HG03066 (cell line): Measurements from ENCODE around the gene IFTAP.
A peak's percentile ranks its signal among the peaks of the same experiment; 100 is the strongest.
"Not testable (repeated sequence)": the region's sequence is repeated elsewhere in the genome, so short reads cannot be mapped to it uniquely, and the experiment has no call there.

Source experiments
- ATAC-seq: cut with Tn5 transposase; IDR thresholded peaks from one replicate; pipeline ENCODE4 v1.9.1; 2021; ENCODE audit warnings: low read depth; ENCODE audit not compliant: unreplicated experiment

The IFTAP gene

DNA sequence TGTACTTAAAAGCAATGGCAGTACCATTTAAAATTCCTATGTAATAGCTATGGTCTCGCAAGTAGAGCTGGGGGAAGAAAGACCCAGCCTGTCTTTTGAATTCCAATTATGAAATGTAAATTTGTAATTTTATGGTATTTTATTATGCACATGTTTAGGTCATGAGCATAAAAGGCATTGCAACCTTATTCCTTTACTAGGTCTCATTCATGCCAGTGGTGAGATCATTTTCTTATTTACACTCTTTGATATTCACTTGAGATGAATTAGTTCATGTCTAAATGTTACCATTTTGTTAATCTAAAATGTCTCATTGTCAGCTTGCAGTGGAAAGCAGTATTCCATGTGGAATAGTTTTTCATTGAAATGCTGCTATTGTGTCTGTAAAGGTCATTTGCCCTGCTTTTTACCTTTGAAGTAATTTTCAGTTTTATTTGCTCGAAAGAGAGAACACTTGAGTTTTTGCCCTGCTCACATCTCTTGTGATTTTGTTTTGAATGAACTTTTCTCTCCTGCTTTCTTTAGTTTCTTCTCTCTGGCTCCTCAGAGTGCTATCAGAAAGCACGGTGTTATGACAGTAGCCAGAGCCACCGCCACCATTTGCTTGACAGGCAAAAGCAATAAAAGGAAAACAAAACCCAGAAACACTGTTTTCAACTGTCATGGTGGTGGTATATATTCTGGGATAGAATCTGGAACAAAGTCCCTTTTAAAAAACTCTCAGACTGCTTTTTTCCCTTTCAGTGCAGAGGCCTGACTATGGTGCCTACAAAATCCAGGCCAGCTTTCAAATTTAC, 41.0 kb downstream of the IFTAP start:
- no peak for ATAC-seq

- ATAC-seq: no peak
Measured at GRCh38 chr11:36638556-36638955, 44.3 kb downstream of the IFTAP start.

DNA sequence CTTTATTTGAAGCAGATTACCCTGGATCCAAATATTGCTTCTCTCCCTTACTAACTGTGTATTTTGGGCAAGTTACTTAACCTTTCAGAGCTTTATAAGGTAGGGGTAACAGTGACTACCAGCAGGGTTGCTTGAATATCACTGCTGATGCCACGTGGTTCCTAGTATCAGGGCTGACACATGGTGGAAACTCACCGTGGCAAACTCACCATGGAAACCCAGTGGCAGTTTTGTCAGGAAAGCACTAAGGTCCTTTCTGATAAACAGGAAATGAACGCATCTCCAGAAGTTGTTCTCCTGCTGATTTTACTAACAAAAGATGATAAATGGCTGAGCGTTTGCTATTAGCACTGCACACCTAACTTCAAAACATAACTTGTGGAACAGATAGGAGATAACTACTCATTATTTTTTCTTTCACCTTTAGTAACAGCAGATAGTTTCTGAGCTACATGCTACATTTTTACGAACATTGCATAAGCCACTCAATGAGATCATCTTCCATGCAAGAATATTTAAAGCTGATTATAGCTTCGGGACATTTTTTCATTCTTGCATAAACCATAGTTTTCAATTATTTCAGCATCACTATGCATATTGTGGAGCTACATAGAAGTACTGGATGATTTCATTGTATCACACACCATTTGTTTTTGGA, 63.4 kb downstream of the IFTAP start:
- ATAC-seq: no peak

- ATAC-seq: not testable (repeated sequence)
Measured at GRCh38 chr11:36661359-36661758, 67.1 kb downstream of the IFTAP start.

DNA sequence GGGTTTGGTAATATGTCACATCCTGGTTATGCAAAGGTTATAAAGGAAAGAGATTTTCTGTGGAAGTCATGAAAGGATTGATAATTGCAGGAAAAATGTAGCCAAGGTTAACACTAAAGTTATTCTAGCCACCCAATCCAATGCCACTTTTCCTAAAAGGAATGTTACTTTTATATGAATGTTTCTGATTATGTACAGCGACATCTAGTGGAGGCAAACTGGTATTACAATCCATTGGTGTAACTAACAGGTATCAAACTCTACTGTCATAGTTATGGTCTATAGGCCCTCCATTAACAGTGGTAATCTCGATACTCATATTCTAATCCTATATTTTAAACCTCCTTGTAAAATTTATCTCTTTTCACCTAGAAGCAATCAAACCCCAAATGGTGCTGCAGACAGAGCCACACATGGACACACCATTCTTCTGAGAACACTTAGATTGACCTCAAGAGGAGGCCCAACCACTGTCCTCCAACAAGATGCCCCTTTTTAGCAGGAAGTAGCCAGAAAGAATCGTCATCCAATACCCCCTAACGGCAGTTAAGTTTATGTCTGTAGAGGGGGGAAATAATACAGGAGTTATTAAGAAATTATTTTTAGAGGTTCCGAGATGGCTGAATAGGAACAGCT, 78.6 kb downstream of the IFTAP start:
- no peak for ATAC-seq

GRCh38 chr11:36679547-36679946, 85.2 kb downstream of the IFTAP start:
- not testable (repeated sequence) for ATAC-seq

GRCh38 chr11:36683818-36684217, 89.5 kb downstream of the IFTAP start:
- ATAC-seq: no peak

GRCh38 chr11:36684840-36685801, 90.8 kb downstream of the IFTAP start:
- ATAC-seq: no peak

GRCh38 chr11:36688132-36688531, 93.8 kb downstream of the IFTAP start:
- ATAC-seq: no peak

GRCh38 chr11:36688571-36689291, 94.4 kb downstream of the IFTAP start:
- ATAC-seq: no peak

DNA sequence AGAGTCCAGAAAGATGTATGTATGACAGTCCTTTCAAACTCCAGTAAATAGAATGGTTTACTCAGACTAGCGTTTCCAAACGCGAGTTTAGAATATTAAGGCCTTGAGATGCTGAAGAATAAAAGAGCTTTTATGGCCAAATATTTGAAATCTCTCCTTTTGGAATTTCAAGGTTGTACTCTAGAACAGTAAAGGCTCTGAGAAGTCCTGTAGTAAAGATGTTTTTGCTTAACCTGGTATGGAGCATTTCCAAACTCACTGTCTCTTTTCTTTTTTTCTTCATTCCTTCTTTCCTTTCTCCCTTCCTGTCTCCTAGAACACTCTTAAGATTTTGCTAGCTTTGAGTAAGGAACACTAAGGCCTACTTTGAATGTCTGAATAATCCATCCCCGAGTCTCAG, 95.1 kb downstream of the IFTAP start:
- no peak for ATAC-seq

DNA sequence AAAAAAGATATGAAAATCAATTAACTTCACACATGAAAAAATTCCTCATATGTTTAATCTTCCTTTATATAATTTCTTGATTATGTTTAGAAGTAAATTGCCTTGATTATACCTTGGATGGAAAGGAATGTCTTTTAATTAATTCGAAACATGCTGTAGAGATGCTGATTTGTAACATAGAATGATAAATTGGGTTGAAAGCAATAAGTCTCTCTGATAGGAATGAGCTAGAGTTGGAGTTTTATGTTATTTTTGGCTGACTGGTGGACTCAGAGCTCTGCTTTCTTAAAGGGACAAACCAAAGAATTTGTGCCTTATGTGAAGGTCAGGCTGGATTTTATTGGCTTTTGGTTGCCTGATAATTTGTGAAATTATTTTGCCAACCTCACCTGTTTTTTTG, 98.4 kb downstream of the IFTAP start:
- ATAC-seq: no peak

- no peak for ATAC-seq
Measured at GRCh38 chr11:36693139-36693843, 99.0 kb downstream of the IFTAP start.

GRCh38 chr11:36695111-36695510, 100.8 kb downstream of the IFTAP start:
- no peak for ATAC-seq

DNA sequence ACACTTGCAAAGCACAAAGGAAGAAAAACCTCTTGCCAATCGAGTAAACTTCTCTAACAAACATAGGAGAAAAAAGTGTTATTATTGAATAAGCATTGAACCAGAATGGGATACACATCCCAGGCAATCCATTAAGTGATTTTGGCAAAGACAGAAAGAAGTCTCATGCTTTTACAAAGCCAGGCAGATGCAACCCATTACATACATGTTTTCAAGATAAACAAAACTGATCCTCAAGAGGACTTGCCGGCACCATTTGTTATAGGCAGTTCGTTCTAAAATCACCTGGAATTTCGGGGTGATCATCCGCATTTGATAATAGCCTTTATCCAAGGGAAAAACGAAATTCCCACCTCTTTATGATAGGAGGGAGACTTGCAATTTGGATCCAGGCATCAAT, 101.3 kb downstream of the IFTAP start:
- ATAC-seq: no peak

DNA sequence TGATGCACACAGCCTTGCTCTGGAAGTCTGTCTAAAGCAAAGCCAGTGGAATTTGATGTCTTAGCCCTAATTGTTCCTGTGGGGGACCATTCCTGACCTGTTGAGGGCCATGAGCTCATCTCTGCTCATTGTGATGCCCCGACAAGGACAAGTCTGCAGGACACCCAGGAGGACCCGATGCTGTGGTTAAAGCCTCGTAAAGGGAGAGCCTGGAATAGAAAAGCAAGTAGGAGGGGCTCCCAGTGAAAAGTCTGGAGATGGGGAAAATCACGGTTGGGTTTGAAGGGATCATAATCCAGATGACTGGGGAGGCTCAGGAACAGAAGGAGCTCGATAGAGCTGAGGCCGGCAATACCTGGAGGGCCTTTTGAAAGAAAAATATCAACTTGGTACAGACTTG, 102.2 kb downstream of the IFTAP start:
- ATAC-seq: no peak

DNA sequence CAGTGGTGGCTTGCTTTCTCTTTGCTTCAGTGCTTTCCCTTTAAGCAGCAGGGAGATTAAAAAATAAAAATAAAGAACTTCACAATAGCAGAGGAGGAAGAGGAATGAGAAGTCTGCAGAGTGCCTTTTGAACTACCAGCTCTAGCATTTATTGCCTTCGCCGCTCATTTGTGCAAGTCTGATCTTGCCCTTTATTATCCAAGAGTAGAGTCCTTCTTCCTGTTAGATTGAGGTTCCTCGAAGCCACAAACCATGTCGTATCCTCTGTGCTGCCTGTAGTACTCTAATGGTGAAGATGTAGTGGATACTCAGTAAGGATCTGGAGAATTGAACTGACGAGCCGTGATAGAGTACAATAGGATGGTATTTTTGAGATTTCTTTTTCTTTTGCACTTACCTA, 105.0 kb downstream of the IFTAP start:
- ATAC-seq: no peak

DNA sequence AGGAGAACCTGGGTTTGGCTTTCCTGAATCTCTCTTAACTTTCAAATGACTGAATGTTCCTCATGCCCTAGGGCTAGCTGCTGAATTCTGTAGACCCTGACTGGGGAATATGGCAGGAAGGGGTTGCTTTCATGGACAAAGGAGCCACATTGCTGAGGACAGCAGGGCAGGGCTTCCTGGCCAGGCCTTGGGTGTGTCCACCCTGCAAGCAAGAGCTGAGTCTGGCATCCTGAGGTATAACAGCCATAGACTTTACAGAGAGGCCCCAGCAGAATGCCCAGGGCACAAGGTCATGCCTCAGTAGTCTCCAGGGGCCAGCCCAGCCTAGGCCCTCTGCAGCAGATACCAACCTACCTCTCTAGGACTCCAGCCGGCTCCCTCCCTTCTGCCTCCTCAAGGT, 105.9 kb downstream of the IFTAP start:
- no peak for ATAC-seq

DNA sequence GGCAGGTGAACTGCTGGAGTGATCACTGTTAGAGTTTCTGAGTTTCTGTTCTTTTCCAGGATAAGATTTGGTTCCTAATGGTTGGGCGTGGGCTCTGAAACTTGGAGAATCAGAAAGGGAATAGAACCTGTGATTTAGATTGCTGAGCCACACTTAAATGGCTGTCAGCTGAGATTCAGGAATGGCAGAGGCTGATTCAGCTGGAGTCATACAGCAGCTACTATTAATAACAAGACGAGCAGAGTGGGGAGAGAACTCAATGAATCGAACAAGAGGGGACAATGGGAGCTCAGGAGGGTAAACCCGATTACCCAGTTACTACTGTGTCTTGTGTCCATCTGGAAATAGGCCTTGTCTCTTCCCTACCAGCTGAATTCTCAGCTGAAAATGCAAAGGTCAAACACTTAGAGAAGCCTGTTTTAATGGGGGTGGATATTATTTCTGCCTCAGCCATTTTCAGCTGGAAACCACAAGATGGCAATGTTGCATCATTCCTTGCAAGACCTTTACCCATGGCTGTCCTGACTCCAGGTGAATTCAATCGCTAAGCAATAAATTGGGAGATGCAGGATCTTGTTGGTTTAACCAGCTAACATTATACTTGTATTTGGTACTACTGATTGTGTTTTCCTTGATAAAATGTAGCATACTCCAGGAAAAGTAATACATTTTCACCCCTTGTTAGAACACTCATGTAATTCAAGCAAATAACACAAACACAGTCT, 108.2 kb downstream of the IFTAP start:
- ATAC-seq: peak; percentile 89
